B cell (primary cell): ENCODE data around the gene FKBP9. TPM values are rescaled to one million over a fixed set of nuclear protein-coding genes. Genes with fewer than 3 reads are reported as not detected.
"Not testable (repeated sequence)": the region's sequence is repeated elsewhere in the genome, so short reads cannot be mapped to it uniquely, and the experiment has no call there.

Source experiments
- ATAC-seq: fragments of 200-7000 bp; cut with Tn5 transposase; one replicate; pipeline ENCODE4 v1.10.0; 2021; ENCODE audit warnings: low read depth, mild to moderate bottlenecking, moderate number of reproducible peaks, moderate library complexity
- CTCF ChIA-PET: fragments of 350-600 bp; sonication (Branson Sonifier 250); formaldehyde crosslinking; loops from one replicate; lab custom pipeline; 2021; ENCODE audit warnings: antibody characterized with exemption, inconsistent platforms; lab: Charles Lee
- POLR2A ChIA-PET: fragments of 350-600 bp; sonication (Branson Sonifier 250); formaldehyde crosslinking; loops from one replicate; lab custom pipeline; 2021; ENCODE audit warnings: antibody characterized with exemption; lab: Charles Lee
- DNase-seq: peaks from one replicate; pipeline ENCODE4 v3.0.0; 2013
- H2AFZ ChIP-seq: 2 replicates; pipeline ENCODE4 v1.6.1; 2012; ENCODE audit warnings: mild to moderate bottlenecking, low read depth, low read length; ENCODE audit not compliant: insufficient read depth, poor library complexity, severe bottlenecking
- H3K27ac ChIP-seq, 2 donors: 1 replicate in 1 of 2; 2 replicates in 1 of 2; pipeline ENCODE4 v1.5.1; 2012 to 2013; ENCODE audit warnings: low read length in 2 of 2, mild to moderate bottlenecking in 2 of 2, moderate library complexity in 1 of 2
- H3K27me3 ChIP-seq, 4 experiments: fragments of 200-600 bp in 1 of 4; sonication (generic) in 1 of 4; replicated peaks in 1 of 4; 1 replicate in 2 of 4; 2 replicates in 2 of 4; pipeline versions ENCODE4 v1.6.1 to v1.7.0; 2013 to 2016; ENCODE audit warnings: low read length in 3 of 4, mild to moderate bottlenecking in 2 of 4, mixed read lengths in 1 of 4, moderate library complexity in 1 of 4; ENCODE audit not compliant: insufficient read depth in 4 of 4, control insufficient read depth in 3 of 4; ENCODE audit errors: control extremely low read depth in 1 of 4
- H3K36me3 ChIP-seq, 2 experiments: replicated peaks in 1 of 2; 1 replicate in 1 of 2; 2 replicates in 1 of 2; pipeline versions ENCODE4 v1.6.1 to v1.7.1; 2013; ENCODE audit warnings: low read length in 1 of 2; ENCODE audit not compliant: insufficient read depth in 2 of 2, control insufficient read depth in 1 of 2; ENCODE audit errors: control extremely low read depth in 1 of 2, extremely low read depth in 1 of 2
- H3K4me1 ChIP-seq, 2 donors: fragments of 200-600 bp in 1 of 2; sonication (generic) in 1 of 2; 1 replicate in 1 of 2; 2 replicates in 1 of 2; pipeline versions ENCODE4 v1.5.1 to v1.6.1; 2013 to 2017; ENCODE audit warnings: low read length in 2 of 2; ENCODE audit not compliant: control insufficient read depth in 2 of 2, insufficient read depth in 2 of 2
- H3K4me2 ChIP-seq: replicated peaks from 2 replicates; pipeline ENCODE3; 2012; ENCODE audit warnings: mild to moderate bottlenecking, low read depth, low read length; ENCODE audit not compliant: poor library complexity, severe bottlenecking
- H3K4me3 ChIP-seq, 5 experiments: fragments of 200-600 bp in 1 of 5; sonication (generic) in 1 of 5; 1 replicate in 3 of 5; 2 replicates in 2 of 5; pipeline versions ENCODE4 v1.5.1 to v1.7.0; 2011 to 2016; ENCODE audit warnings: low read length in 4 of 5, mild to moderate bottlenecking in 4 of 5, low read depth in 2 of 5, control low read depth in 1 of 5, moderate library complexity in 1 of 5; ENCODE audit not compliant: insufficient read depth in 1 of 5; ENCODE audit errors: control extremely low read depth in 1 of 5, extremely low read depth in 1 of 5
- H3K79me2 ChIP-seq: fragments of 200-600 bp; sonication (generic); one replicate; pipeline ENCODE4 v1.6.0; 2016; ENCODE audit warnings: low read length; ENCODE audit not compliant: control insufficient read depth, insufficient read depth
- H3K9ac ChIP-seq: fragments of 200-600 bp; sonication (generic); 2 replicates; pipeline ENCODE4 v1.6.1; 2017; ENCODE audit warnings: mild to moderate bottlenecking, low read length, moderate library complexity
- H3K9me3 ChIP-seq, 3 donors: one replicate each; pipeline versions ENCODE4 v1.6.1 to v1.7.1; 2013; ENCODE audit warnings: low read length in 2 of 3; ENCODE audit not compliant: control insufficient read depth in 2 of 3, insufficient read depth in 1 of 3; ENCODE audit errors: control extremely low read depth in 1 of 3
- H4K20me1 ChIP-seq: 2 replicates; pipeline ENCODE4 v1.6.0; 2012; ENCODE audit warnings: mild to moderate bottlenecking, low read length; ENCODE audit not compliant: insufficient read depth, control insufficient read depth, poor library complexity, severe bottlenecking
- H3K27ac Mint-ChIP-seq: one replicate; pipeline ENCODE4 v1.8.0; 2021; ENCODE audit warnings: mixed read lengths
- H3K27me3 Mint-ChIP-seq: one replicate; pipeline ENCODE4 v1.8.0; 2021; ENCODE audit warnings: mixed read lengths
- H3K4me1 Mint-ChIP-seq: one replicate; pipeline ENCODE4 v1.8.0; 2021; ENCODE audit warnings: mixed read lengths
- H3K4me3 Mint-ChIP-seq: one replicate; pipeline ENCODE4 v1.8.0; 2021; ENCODE audit warnings: mixed read lengths
- H3K9me3 Mint-ChIP-seq: one replicate; pipeline ENCODE4 v1.8.0; 2022; ENCODE audit warnings: mixed read lengths; ENCODE audit not compliant: insufficient read depth
- CTCF ChIP-seq: fragments of 200-600 bp; IDR thresholded peaks from one replicate; pipeline ENCODE4 v1.8.0; 2022; ENCODE audit warnings: antibody characterized with exemption, mild to moderate bottlenecking
- WGBS: methylation state at CpG from one replicate; pipeline ENCODE4 v1.1.5; 2013; ENCODE audit warnings: missing lambda C conversion rate; ENCODE audit not compliant: insufficient coverage; 5-methylcytosine and 5-hydroxymethylcytosine counted together
- intact Hi-C: fragments of 100-400 bp; cut with micrococcal nuclease; formaldehyde crosslinking; loops from one replicate; pipeline ENCODE4 v1.10.0; 2022
- polyA plus RNA-seq: library from polyadenylated mRNA; depleted of rRNA; stranded (reverse); fragments of >200 nt; gene quantifications from 2 replicates; pipeline ENCODE4 v1.2.3, GENCODE V29; 2012
- total RNA-seq, 2 donors: library from RNA; stranded (reverse); fragments of 120-200 nt in 1 of 2; gene quantifications; 1 replicate in 1 of 2; 2 replicates in 1 of 2; pipeline versions ENCODE4 v1.2.3 to v1.2.4, GENCODE V29; 2013 to 2022

Gene FKBP9
- total and polyA plus RNA-seq, 2 donors (not counting 1 experiment from before 2014, with no cell fraction given): 0.52 to 0.98 TPM

GRCh38 chr7:32963880-32964301 lies 6.7 kb downstream of the FKBP9 start:
- intact Hi-C loops: loop anchor here (1.0 kb wide), 1 partner anchor 143 kb away; no protein-coding TSS in a partner anchor
- H3K4me1 ChIP-seq, ATAC-seq, H2AFZ ChIP-seq, H3K9me3 Mint-ChIP-seq, H3K4me1 Mint-ChIP-seq, DNase-seq, H3K9me3 ChIP-seq, H3K9ac ChIP-seq, H3K79me2 ChIP-seq, H3K36me3 ChIP-seq, H3K4me2 ChIP-seq, POLR2A ChIA-PET, H3K27ac ChIP-seq, H3K27me3 ChIP-seq, H3K4me3 ChIP-seq, H3K27ac Mint-ChIP-seq, H3K4me3 Mint-ChIP-seq, H4K20me1 ChIP-seq: not testable (repeated sequence)
- CTCF ChIA-PET: interaction anchor here (0.8 to 4.0 kb wide), 2 partner anchors 86 to 144 kb away, joined by 4 to 27 read pairs; partner anchors contain the start of gene RP9
- WGBS: 16% methylated on average over 3 of the region's 5 CpGs
- H3K27me3 Mint-ChIP-seq: peaks cover 16% of the 10 kb centered on the region

GRCh38 chr7:32964461-32965159 lies 7.4 kb downstream of the FKBP9 start:
- H4K20me1 ChIP-seq, H3K27ac ChIP-seq, H3K4me3 ChIP-seq, H3K9me3 Mint-ChIP-seq, POLR2A ChIA-PET, H3K4me3 Mint-ChIP-seq, H3K27ac Mint-ChIP-seq, H3K36me3 ChIP-seq, H3K4me1 Mint-ChIP-seq, H3K79me2 ChIP-seq, H3K27me3 ChIP-seq, H3K9me3 ChIP-seq, H3K4me1 ChIP-seq, H3K4me2 ChIP-seq, H3K9ac ChIP-seq: not testable (repeated sequence)
- ATAC-seq: peak; percentile 86
- CTCF ChIA-PET: interaction anchor here (1.2 to 4.0 kb wide), 2 partner anchors 85 to 143 kb away, joined by 3 to 27 read pairs; partner anchors contain the start of gene RP9
- 5% methylated on average over 2 of the region's 8 CpGs for WGBS
- H2AFZ ChIP-seq: peak overlapping the region; percentile 51
- intact Hi-C loops: loop anchor here (1.0 kb wide), 1 partner anchor 143 kb away; no protein-coding TSS in a partner anchor
- peak; percentile 24 for DNase-seq
- peak; percentile 25 for TF ChIP-seq CTCF
- H3K27me3 Mint-ChIP-seq: peaks cover 12% of the 10 kb centered on the region

- H3K36me3 ChIP-seq, ATAC-seq, H3K4me2 ChIP-seq, H3K9ac ChIP-seq, H3K79me2 ChIP-seq, H3K4me3 ChIP-seq, POLR2A ChIA-PET, H3K4me1 Mint-ChIP-seq, H3K27me3 Mint-ChIP-seq, H3K4me1 ChIP-seq, intact Hi-C loops, H3K9me3 Mint-ChIP-seq, H4K20me1 ChIP-seq, H3K27me3 ChIP-seq, H3K27ac ChIP-seq, H3K27ac Mint-ChIP-seq, H3K9me3 ChIP-seq, H2AFZ ChIP-seq, DNase-seq, H3K4me3 Mint-ChIP-seq: not testable (repeated sequence)
- CTCF ChIA-PET: interaction anchor here (4.0 kb wide), 1 partner anchor 141 kb away, joined by 27 read pairs; the partner anchor contains the start of gene RP9
- 100% methylated on average over 1 of the region's 5 CpGs for WGBS
Observed at GRCh38 chr7:32966489-32967267, 9.4 kb downstream of the FKBP9 start.
